ENCODE measurements around the gene HSD17B3. TPM values are rescaled to one million over a fixed set of nuclear protein-coding genes. Genes with fewer than 3 reads are reported as not detected.
"Not testable (repeated sequence)": the region's sequence is repeated elsewhere in the genome, so short reads cannot be mapped to it uniquely, and the experiment has no call there.

HSD17B3 gene
- 0.37 TPM in 1 of 2 replicates, not detected in the other for total RNA-seq (2014; rRNA removed; shearing (Covaris generic))
- not detected in 2 replicates for polyA plus RNA-seq (2015; cell fraction: cytosol; rRNA removed)
- polyA plus RNA-seq (2015; cell fraction: nucleus; rRNA removed), result not detected in 2 replicates

DNA sequence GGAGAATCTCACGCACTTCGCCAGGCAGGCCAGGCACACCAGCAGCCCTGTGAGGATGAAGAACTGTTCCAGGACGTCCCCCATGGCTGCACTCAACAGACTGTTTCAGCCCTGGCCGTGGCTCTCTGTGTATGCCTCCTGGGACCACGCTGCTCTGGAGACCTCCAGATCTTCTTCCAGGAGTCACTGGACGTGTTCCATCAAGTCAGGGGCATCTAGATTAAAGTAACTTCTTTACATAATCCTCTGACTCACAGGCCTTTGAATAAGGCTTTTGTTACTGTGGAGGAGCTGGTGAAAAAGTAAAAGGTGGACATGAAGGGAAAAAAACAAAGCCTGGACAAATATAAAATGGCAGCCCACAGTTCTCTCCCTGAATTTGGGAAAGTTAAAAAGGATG, at the start of gene HSD17B3:
Gene HSD17B3 (minus strand): TSS at position 156 of the 400 bp plus-strand sequence. CDS start 72 bp downstream, at position 84.
- peak; percentile 62 for DNase-seq (ENCODE audit: low read depth)

DNA sequence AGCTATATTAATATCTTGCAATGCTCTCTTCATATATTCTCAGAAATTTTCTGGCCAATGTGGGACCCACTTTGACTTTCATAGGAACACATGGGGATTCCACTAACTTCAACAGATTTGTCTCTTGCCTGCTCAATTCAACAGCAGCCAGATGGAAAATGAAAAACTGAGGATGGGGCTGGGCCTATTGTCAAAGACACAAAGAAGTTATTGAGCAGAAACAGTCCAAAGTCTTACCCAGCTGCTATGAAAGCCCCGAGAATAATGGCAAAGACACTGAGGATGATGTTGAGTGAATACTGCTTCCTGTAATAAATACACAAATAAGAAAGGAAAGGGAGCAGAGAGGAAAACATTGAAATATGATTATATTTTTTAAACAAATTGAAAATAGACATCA, 48.9 kb upstream of the HSD17B3 start:
- no peak for DNase-seq (ENCODE audit: low read depth)

DNA sequence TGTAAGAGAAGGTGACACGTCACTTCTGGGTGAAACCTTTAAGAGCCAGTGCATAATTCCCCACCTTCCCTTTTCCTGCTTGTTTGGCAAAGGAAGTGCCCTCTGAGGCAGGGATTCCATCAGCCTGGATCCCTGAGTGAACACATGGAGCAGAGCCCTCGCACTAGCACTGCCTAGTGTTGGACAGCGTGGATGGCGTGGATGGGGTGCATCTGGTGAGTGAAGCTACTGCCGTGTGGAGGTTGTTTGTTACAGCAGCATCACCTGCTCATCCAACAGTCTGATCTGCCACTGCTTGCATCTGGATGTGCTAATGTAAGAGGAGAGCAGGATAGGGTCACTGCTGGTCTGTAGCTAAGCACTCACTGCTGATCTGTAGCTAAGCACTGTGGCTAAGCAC, 46.3 kb upstream of the HSD17B3 start:
- DNase-seq (ENCODE audit: low read depth), result no peak

- DNase-seq (ENCODE audit: low read depth), result no peak
These were observed 43.6 kb upstream of the HSD17B3 start for GRCh38 chr9:96345551-96345950.

DNA sequence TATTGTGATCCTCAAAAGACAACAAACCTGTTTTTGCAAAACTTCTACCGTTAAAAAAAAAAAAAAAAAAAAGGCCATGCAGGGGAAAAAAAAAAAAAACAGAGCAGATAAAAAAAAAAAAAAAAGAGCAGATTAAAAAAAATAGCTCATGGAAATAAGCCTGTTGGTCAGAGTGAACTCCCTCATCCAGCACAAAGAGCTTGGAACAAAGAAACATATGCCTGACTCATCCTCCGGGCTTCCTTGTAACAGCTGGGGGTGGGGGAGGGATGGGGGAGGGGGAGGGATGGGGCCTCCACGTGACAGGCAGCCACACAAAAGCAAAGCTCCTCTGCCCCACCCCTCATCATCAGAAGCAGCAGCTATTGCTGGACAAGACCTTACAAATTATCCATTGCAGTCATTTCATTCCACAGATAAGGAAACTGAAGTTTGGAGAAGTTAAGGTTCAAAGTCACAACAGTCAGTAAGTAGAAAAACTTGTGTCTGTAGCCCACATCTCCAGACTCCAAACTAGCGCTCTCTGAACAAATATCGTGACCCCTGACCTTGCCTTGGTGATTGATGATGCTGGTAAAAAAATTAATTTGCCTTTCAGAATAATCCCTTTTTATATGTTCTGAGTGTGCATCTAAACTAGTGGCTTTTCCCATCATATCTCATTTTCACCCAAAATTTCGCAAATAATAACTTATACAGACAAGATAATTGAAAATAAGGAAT, 42.6 kb upstream of the HSD17B3 start:
- peak; percentile 88 for DNase-seq (ENCODE audit: low read depth)

DNA sequence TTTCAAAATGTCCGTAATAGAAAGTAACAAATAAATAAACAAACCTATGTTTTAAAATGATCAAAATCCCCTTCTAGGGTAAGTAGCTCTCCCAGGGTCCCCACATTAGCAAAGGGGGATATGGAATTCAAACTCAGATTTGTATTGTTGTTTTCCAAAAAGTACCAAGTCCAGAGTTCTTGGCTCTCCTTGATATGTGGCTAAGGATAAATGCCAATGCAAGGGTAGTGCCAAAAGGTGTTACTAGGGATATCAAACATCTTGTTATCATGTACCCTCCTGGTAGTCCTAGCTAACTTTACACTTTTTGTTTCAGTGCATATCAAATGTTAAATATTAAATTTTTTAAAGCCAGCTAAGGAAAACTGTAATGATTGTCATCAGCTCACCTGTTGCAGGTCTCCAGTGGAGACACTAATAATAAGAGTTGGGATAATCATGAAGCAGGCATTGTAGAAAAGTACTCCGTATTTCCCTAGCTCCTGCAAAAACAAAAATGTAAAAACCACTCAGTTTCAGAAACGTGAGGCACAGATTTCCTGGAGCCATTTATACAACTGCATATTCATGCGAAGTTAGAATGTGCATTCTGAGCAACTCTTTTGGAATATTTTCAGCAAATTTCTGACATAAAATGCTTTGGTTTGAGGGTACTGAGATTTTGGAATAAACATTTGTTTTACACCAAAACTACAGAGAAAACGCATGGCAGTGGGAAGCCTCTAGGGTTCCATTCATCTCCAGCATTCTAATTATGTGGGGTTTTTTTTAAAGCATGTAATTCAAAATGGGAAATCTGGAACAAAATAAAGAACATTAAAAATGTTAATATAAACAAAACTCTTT, 41.8 kb upstream of the HSD17B3 start:
- DNase-seq (ENCODE audit: low read depth), result no peak

DNA sequence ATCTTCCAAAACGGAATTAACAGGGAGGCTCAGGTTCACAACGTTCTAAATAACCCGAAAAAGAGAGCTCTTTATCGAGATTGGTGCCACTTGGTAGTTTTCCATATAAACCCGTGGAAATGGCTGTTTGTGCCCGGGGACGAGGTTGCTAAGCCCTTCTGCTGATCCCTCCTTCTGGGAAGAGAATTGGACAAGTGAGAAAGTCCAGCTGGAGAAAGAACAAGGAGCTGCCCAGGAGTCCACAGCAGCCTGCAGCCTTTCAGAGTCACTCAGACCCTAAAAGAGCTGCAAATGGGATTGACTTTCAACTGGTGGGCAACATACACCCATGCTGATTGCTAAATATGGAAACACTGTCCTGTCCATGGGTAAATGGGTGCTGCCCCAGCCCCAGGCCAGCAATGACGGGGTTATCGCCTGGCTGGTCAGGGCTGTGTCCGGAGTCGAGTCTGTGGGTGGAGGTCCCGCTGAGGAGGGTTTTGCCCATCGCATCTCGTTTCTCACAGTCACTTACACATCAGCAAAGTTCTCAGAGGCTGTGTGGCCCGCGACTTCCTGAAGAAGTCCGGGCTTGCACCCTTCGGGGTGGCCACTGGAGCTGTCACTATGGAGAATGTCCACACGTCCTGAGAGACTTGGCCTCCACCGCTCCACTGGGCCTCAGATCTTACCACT, 40.7 kb upstream of the HSD17B3 start:
- no peak for DNase-seq (ENCODE audit: low read depth)

GRCh38 chr9:96340707-96341106, 38.7 kb upstream of the HSD17B3 start:
- no peak for DNase-seq (ENCODE audit: low read depth)

DNA sequence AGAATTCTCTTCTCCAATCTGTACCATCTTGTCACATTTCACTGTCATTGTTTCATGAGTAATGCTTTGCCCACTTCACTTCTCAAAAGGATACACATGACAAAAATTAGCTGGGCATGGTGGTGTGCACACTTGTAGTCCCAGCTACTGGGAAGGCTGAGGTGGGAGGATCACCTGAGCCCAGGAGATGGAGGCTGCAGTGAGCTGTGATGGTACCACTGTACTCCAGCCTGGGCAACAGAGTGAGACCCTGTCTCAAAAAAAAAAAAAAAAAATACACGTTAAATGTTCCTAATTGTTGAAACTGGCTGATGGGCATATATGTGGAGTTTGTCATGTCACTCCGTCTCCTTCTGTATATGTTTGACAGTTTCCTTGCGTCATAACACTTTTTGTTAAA, 36.3 kb upstream of the HSD17B3 start:
- DNase-seq (ENCODE audit: low read depth), result no peak

DNA sequence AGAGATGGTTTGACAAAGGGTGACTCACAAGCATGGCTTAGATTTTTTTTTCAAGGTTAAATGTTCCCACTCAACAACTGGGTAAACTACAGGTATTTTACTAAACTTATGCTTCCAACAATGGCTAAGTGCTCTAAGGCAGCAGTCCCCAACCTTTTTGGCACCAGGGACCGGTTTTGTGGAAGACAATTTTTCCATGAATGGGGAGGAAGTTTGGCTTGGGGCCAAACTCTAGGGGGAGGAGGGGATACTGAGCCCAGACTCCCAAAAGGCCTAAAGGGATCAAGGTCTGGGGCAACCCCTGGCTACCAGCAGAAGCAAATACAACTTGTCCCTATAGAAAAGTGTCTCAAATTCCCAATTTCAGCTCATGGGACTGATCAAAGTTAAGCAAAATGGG, 32.0 kb upstream of the HSD17B3 start:
- DNase-seq (ENCODE audit: low read depth), result no peak

DNA sequence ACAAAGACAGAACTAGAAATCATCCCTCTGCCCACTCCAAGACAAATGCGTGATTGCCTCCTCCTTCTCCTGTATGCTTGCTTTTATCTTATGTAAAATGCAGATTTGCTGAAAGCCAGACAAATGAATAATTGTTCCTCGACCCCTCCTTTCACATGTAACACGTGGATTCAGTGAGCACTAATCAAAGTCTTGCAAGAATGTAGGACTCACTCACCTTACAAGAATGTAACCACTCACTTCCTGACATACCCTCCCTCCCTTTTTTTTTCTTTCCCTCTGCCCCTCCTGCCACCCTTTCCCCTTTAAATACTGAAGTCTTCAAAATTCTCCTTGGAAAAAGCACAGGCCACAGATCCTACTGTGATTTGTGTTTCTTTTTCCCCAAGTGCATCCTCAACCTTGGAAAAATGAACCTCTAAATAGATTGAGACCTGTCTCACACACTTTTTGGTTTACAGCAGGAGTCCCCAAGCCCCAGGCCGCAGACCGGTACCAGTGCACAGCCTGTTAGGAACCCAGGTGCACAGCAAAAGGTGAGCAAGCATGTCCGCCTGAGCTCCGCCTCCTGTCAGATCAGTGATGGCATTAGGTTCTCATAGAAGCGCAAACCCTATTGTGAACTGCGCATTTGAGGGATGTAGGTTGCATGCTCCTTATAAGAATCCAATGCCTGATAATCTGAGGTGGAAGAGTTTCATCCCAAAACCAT, 29.4 kb upstream of the HSD17B3 start:
- DNase-seq (ENCODE audit: low read depth), result peak; percentile 92

GRCh38 chr9:96327694-96328352, 25.8 kb upstream of the HSD17B3 start:
- peak; percentile 64 for DNase-seq (ENCODE audit: low read depth)

DNA sequence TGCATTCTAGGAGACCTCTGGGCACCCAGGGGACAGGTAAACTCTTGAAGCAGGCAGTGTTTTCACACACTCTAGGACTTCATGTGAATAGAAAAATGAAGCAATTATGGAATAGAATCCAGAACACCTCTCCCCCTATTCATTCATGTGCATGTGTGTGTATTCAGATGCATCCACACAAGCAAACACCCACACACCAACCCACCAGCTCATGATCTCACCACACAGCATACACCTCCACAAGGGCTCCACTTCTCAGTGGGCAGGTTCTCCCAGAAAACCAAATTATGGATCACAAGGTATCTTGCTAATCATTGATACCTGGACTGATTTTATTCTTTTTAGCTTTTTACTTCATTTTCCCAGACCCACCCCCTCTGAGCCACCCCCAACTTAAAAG, 21.2 kb upstream of the HSD17B3 start:
- DNase-seq (ENCODE audit: low read depth), result no peak

DNA sequence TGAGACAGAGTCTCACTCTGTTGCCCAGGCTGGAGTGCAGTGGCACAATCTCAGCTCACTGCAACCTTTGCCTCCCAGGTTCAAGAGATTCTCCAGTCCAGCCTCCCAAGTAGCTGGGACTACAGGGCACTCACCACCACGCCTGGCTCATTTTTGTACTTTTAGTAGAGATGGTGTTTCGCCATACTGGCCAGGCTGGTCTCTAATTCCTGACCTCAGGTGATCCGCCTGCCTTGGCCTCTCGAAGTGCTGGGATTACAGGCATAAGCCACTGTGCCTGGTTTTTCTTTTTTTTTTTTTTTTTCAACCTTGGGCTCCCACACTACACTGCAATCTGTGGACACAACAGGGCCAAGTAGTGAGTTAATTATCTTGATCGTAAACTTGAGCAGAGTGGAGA, 20.8 kb upstream of the HSD17B3 start:
- not testable (repeated sequence) for DNase-seq (ENCODE audit: low read depth)

- not testable (repeated sequence) for DNase-seq (ENCODE audit: low read depth)
These were observed 20.2 kb upstream of the HSD17B3 start for GRCh38 chr9:96322210-96322609.

GRCh38 chr9:96321515-96321914, 19.5 kb upstream of the HSD17B3 start:
- DNase-seq (ENCODE audit: low read depth), result no peak

GRCh38 chr9:96320749-96321280, 18.8 kb upstream of the HSD17B3 start:
- no peak for DNase-seq (ENCODE audit: low read depth)

DNA sequence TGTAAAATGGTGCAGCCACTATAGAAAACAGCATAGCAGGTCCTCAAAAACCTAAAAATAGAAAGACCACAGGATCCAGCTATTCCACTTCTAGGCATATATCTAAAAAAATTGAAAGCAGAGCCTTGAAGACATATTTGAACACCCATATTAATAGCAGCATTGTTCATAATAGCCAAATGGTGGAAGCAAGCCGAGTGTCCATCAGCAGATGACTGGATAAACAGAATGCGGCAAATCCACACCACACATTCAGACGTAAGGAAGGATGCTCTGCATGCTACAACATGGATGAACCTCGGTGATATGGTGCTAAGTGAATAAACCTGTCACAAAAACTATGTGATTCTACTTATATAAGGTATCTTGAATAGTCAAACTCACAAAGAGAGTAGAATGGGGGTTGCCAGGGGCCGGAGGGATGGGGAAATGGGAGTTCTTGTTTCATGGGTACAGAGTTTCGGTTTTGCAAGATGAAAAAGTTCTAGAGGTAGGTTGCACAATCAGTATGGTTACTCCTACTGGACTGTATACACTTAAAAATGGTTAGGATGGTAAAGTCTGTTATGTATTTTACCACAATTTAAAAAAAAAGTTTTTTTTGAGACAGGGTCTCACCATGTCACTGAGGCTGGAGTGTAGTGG, 17.1 kb upstream of the HSD17B3 start:
- DNase-seq (ENCODE audit: low read depth), result no peak

- peak; percentile 51 for DNase-seq (ENCODE audit: low read depth)
These were observed 15.5 kb upstream of the HSD17B3 start for GRCh38 chr9:96317335-96317980.

Measured in HT1080 (cell line).